Midbrain (tissue), 1 donor: ENCODE data around the gene MB.
"Not testable (repeated sequence)": the region's sequence is repeated elsewhere in the genome, so short reads cannot be mapped to it uniquely, and the experiment has no call there.

ENCODE experiments used
- DNase-seq: peaks from one replicate; lab custom pipeline; 2025; lab: John Stamatoyannopoulos, UW

Gene MB

DNA sequence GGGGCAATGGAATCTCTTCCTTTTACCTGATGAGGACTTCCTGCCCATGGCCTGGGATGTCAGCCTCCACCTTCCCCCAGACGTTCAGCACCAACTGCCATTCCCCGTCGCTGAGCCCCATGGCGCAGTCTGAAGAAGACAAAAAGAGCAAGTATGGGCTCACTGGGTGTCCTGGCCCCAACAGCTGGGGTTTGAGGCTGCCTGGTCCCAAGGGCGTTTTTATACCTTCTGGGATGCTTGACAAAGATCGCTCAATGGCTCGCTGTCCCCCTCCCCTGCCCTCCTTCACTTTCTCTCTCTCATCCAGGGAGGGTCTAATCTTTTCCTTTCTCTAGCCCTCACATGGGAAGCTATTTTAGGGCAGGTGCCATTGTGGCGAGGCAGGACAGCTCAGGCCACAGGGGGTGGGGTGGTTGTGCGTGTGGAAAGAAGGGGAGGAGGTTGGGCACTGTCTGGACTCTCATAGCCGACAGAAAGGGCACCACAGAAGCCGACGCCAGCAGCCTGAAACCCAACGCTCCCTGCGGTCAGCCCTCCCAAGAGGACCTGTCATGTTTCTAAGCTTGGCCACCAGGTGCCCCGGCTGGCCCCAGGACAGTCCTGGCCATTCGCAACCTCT, at the start of gene MB:
Gene MB, minus strand, starts transcription at position 193 of the 619 bp plus-strand sequence. Its CDS starts 72 bp downstream, at position 121.
- DNase-seq: no peak

DNA sequence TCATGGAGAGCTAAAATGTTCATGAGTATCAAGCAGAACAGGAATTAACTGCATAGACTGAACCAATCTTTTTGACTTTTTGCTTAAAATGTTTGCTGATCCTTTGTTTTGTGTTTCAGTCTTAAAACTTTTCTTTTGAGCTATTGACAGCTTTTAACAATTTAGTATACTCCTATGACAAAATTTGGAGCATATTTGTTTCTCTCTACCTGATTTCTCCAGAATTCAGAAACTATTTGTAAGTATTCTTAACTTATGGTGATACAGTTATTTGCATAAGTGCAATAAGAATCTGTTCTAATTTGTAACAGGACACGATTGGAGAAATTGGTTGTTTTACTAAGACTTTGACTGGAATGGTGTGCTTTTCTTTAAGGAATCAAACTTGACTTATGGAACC, 49.6 kb upstream of the MB start:
- DNase-seq: not testable (repeated sequence)

DNA sequence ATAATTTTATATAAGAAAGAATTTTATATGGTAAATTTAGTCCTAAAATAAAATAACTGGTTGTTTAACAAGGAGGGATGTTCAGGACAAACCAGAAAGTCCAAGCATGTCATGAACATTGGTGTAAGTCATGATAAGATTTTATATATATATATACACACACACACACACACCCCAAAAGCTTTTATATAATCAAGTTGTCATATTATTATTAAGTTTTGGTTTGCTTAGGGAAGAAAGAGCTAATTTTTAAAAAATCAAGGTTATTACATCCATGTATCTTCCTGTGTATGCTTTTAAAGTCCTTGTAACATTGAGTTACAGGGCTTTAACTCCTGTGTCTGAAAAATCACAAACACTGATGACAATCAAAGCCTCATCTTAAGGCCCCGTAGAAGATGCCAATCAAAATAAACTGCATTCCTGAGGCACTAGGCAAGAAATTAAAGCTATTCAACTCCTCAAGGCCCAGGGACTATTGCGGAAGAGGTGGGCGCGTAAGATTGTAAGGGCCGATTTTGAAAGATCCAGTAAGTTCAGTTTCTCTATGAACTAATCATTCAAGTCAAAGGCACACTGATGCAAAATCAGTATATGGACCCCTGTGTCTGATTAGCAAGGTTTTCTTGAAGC, 47.9 kb upstream of the MB start:
- no peak for DNase-seq

DNA sequence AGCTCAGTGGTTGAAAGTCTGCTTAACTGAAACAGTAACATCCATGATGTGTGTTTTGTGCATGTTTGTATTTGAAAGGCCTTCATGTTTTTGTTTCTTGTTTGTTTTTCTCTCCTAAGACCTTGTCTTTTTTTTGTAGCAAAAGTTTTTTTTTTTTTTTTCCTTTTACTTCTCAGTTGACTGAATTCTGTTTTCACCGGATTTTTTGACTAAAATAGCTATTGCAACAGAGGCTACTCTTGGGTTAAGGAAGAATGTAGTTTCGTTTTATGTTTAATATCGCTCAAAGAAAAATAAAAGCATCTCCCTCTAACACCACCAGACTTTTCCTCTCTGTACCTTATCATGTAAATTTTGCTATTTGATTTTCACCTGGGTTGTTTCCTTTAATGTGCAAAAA, 46.2 kb upstream of the MB start:
- no peak for DNase-seq

DNA sequence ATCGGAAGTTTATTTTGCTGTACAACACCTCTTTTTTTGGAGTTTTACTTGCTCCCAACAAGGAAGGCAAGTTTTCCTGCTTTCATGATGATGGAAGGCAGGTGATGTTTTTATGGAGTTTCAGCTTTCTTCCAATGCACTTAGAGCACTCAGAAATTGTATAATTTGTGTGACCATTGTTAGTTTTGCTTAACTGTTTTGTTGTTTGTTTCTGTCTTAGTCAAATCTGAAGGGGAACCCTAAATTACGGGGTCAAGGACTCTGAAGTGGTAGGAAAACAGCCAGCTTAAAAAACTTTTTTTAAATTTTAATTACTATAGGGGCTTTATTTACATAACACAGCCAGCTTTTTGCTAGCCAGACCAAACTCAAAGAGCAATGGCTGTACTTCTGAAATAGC, 45.8 kb upstream of the MB start:
- DNase-seq: no peak

DNA sequence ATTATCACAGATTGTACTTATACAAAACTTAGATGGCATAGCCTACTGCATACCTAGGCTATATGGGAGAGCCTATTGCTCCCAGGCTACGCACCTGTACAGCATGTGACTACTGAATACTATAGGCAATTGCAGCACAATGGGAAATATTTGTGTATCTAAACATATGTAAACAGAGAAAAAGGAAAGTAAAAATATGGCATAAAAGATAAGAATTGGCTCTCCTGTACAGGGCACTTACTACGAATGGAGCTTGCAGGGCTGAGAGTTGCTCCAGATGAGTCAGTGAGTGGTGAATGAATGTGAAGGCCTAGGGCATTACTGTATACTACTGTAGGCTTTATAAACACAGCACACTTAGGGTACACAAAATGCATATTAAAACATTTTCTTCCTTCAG, 44.3 kb upstream of the MB start:
- DNase-seq: no peak

DNA sequence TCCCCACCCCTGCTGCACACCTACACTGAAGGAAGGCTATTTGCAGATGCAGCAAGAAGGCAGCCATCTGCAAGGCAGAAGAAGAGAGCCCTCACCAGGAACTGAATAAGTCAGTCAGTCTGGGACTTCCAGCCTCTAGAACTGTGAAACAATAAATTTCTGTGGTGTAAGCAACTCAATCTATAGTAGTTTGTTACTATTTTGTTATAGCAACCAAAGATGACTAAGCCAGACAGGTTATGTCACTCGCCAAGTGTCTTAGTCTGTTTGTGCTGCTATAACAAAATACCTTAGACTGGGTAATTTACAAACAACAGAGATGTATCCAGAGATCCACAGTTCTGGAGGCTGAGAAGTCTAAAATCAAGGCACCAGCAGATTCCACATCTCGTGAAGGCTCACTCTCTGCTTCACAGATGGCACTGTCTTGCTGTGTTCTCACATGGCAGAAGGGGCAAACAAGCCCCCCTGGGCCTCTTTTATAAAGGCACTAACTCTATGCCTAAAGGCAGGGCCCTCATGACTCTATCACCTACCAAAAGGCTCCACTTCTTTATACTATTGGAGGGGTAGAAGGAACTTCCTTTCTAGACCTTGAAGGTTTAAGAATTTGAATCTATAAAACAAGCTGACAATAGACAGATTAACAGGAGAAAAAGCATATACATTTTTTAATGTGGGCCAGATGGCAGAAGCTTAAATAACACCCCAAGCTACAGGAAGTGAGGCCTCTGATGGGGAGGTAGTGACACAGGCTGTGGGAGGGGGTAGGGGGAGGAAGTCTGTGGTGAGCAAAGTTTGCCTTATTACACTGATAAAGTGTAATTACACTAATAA, 43.4 kb upstream of the MB start:
- DNase-seq: no peak

DNA sequence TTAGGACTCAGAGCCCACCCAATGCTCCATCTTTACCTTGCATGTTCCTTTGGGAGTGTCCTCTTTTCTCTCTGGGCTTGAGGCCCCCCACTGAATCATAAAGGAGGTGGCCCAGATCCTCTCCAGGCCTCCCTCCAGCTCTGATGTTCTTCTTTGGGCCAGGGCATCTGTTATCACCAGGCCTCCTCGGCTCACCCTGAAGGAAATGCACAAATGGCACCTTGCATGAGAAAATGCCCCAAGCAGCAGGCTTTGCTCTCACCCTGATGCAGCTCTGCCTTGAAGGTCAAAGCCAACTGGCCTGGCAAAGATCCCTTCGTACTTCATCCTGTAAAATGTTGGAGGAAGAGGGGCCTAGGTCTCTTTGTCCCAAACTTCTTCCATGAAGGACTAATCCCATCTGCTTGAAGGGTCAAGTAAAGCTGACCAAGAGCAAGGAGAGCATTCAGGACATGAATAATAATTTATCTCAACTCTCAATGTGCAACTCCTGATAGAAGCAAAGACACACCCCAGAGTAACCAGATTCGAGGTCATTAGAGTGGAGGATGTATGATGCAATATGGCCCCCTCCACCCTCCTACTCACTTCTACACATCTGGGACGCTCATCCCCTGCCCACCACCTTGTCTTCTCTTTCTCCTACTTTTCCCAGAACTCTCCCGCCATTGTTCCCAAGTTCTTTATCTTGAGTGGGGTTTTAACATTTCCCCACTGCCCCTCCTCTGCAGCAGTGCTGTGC, 40.6 kb upstream of the MB start:
- DNase-seq: no peak

DNA sequence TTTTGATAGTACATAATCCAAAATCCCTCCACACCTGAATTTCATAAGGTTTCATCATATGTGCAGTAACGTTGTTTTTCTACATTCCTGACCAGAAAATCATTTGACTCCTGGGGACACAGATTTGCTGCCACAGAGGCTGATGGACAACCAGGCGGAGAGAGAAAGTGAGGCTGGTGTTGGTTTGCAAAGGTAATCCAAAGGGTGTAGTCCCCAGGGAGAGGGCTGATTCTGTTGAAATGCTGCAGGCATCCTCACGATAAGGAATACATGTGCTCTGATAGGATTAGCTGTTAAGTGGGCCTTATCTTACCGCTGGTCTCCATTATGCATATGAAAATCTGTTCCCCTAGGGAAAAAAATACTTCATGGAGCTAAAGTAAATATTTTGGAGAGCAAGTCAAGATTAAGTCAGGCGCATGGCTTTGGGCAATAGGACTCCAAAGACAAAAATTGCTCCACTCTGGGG, 39.2 kb upstream of the MB start:
- no peak for DNase-seq

DNA sequence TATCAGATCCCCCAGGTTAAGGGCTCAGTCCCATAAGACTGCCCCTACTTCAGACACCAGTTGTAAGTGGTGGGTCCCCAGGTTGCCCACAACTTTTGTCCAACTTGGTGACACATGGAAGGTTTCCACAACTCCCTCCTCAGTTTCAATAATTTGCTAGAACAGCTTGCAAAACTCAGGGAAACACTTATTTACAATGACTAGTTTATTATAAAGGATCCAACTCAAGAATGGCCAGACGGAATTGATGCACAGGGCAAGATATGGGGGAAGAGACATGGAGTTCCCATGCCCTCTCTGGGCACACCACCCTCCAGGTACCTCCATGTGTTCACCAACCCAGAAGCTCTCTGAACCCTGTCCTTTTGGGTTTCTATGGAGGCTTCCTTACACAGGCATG, 36.7 kb upstream of the MB start:
- no peak for DNase-seq

DNA sequence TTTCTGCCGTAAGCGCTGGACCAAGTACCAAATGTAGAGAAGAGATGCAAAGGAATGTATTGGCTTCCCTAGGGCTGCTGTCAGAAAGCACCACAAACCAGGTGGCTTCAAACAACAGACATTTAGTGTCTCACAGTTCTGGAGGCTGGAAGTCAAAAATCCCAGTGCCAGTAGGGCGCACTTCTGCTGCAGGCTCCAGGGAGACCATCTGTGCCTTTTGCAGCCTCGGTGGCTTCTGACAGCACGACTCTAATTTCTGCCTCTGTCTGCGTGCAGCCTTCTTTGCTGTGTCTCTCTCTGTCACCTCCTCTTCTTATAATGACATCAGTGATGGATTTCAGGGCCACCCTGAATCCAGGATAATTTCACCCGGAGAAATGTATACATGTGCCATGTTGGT, 34.0 kb upstream of the MB start:
- DNase-seq: no peak

DNA sequence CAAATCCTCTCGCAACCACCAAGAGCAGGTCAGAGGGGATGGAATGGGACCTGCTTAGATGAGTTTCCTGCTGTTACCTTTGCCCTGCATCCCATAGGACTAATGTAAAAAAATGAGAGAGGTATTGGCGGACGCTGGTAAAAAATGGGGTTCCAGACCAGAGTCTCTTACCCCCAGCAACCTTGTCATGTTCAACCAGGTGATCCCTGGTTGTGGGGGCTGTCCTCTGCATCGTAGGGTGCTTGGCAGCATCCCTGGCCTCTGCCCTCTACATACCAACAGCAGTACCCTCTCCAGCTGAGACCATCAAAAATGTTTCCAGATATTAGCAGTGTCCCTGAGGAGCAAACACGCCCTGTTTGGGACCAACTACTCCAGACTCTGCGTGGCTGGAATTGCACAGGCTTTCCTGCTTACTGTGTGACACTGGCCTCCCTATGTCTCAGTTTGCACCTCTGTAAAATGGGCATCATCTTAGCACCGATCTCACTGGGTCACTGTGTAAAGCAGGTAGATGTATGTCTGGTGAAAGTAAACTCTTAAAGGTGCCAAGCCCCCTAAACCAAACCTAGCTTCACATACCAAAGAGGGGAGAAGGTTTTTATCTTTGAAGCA, 32.6 kb upstream of the MB start:
- no peak for DNase-seq

DNA sequence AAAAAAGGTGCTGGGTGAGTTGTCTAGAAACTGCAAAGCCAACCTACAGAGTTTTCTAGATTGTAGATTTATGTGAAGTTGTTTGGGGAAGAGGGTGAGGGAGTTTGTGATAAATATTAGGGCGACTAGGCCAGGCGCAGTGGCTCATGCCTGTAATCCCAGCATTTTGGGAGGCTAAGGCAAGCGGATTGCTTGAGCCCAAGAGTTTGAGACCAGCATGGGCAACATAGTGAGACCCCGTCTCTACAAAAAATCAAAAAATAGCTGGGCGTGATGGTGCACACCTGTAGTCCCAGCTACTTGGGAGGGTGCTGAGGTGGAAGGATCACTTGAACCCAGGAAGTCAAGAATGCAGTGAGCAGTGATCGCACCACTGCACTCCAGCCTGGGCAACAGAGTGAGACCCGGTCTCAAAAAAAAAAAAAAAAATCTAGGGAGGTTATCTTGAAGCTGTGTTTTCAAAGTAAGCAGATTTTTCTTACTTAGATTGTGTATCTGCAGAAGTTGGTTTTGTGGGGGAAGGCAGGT, 32.0 kb upstream of the MB start:
- DNase-seq: no peak

DNA sequence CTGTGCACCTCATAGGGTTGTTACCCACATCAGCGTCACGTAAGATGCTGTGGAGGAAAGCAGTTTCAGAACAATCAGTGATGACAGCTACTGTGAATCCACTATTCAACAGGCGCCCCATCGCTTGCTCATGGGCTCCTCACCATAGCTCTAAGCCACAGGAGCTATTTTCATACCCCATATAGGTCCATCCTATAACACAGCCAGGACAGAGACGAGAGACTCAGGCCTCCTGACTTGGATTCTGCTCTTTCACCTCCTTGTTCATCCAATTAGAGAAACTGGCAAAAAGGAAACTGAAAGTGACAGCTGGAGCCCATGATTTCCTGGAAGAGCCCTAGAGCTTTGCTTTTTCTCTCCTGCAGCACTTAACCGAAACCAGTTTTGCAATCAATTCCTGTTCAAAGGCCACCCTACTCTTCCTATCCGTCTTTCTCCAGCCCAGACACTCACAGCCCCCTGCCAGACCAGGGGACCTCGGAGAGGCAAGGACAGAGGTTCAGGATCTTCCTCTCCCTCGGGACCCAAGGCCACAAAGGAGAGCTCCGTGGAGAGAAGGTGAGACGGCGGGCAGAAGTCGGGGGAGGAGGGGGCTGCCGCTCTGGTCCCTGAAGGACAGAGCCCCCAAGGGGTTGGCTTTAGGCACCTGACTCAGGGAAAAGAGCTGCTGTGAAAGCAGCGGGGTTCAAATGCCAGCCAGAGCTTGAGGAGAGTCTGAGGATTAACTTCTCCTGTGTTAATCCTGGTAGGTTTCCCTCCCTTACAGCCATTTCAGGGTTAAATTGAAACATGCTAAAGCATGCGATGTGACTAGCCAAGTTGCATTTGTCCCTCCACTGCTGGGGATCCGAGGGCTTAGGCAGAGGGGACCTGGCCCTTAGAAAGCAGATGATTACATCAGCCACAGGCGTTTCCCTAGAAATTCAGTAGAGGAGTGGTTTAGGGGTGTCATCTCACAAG, 31.2 kb upstream of the MB start, which contains the start of gene APOL6:
Gene APOL6, plus strand, starts transcription at position 381 of the 960 bp plus-strand sequence. CDS start 7,980 bp downstream, outside the sequence.
- peak; percentile 57 for DNase-seq

DNA sequence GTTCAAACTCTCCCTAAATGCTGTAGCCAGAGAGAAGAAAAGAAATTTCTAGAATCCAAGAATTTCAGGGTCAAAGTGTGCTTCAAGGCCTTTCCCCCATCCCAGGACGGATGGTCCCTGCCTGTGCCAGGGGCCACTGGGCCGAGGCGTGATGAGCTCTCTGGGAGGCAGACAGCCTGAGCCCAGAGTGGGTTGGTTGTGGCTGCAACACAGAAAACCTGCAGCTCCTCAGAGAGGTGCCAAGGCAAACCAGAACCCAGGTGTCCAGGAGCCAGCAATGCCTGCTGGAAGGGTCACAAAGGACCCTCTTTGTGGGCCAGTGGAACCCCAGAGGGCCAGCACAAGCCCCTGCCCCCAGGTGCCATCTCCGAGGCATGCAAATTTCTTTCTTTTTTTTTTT, 28.5 kb upstream of the MB start:
- DNase-seq: no peak

DNA sequence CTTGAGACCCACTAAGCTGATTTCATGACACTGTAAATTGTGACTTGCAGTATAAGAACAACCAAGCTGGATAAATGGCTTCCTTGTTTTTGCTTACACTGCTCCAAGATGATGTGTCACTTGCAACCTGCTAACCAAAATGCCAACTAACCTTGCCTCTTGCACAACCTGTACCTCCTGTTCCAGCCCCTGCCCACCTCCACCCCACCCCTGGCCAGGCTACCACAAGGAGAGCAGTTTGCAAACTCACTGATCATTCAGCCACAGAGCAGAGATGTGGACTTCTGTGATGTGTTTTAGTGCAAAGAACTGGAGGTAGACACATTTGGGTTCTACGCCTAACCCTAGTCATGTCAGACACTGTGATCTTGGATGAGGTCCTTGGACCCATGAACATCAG, 26.9 kb upstream of the MB start:
- no peak for DNase-seq

DNA sequence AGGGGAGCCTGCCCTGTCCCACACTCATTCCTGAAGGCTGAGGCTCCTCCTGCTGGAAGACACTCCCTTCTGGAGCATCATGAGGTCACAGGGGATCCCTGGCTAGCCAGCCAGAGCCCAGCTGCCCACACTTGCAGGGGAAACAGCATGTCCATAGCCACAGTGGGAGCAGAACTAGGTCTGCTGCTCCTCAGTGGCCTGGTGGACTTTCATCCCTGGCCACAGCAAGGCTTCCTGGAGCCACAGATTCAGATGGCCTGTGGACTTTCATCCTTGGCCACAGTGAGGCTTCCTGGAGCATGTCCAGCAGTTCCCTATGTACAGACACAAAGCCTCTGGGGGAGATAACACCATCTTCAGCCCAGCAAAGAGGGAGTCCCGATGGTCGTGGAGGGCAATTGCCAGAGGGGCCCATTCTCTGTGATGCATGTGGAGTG, 25.2 kb upstream of the MB start:
- no peak for DNase-seq

DNA sequence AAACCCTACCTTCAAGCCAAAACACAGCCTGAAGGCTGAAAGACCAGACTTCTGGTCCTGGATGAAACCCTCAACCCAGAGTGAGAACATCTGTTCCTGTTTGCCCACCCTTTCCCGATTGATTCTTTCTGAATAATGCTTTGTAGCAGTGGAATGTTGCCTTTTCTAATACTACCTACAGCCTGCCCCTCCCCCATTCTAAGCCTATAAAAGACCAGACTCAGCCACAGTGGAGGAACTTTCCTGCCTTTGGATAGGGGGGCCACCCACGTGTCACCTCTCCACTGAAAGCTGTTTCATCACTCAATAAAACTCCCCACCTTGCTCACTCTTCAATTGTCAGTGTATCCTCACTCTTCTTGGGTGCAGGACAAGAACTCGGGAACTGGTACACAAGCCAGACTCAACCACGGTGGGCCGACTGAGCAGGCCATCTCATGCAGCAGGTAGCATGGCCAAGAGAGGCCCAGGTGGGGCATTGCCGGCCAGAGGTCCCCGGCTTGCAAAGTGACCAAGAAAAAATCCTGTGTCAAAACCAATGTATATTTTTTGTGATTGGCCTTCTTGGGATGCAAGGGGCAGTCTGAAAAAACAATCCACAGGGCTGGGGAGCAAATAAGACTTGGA, 24.5 kb upstream of the MB start:
- no peak for DNase-seq

DNA sequence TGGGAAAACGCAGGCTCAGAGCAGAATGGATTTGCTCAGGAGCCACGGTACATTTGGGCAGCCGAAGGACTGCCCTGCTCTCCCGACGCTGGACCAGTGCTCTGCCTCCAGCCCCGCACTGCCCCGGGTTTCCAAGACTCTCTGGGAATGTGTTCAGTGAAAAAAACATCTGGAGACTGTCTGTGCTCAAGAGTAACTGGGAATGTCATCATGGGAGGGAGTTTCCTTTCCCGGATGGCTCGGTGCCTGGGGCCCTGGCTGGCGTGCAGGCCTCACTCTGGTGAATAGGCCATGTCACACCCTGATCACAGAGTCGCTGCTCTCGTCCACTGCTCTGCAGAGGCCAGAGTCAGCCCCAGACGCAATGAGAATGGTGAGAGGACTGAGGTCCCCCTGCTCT, 21.3 kb upstream of the MB start:
- peak; percentile 56 for DNase-seq

DNA sequence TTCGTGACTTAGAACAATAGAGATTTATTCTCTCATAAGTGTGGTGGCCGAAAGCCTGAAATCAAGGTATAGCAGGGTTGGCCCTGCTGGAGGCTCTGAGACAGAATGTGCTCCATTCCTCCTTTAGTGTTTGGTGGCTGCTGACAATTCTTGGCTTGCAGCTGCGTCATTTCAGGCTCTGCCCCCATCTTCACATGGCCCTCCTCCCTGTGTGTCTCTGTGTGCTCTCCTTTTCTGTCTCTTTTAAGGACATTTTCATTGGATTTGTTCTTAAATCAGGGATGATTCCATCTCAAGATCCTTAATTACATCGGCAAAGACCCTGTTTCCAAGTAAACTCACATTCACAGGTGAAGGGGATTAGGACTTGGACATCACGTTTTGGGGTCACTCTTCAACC, 20.9 kb upstream of the MB start:
- DNase-seq: no peak
